HuH-7 (cell line): Measurements from ENCODE around the gene HMGCS2.

ENCODE experiments used
- DNase-seq: peaks from one replicate; pipeline ENCODE4 v3.0.0; 2011; ENCODE audit warnings: low spot score

HMGCS2 gene

GRCh38 chr1:119701659-119702058 is 67.0 kb downstream of the HMGCS2 start:
- DNase-seq = no peak

- DNase-seq = no peak
Measured at GRCh38 chr1:119700326-119700725, 68.4 kb downstream of the HMGCS2 start.
